NCI-H446 (cell line): ENCODE data around the gene PROC.
A peak's percentile ranks its signal among the peaks of the same experiment; 100 is the strongest.
"Not testable (repeated sequence)": the region's sequence is repeated elsewhere in the genome, so short reads cannot be mapped to it uniquely, and the experiment has no call there.

ENCODE experiments used
- DNase-seq, 2 experiments: peaks; one replicate each; lab custom pipeline; 2025; lab: John Stamatoyannopoulos, UW

PROC gene

GRCh38 chr2:127394492-127394891 is 23.7 kb upstream of the PROC start:
- DNase-seq: no peak

- DNase-seq: no peak
Measured at GRCh38 chr2:127397568-127398238, 20.5 kb upstream of the PROC start.

GRCh38 chr2:127398239-127398590 is 20.0 kb upstream of the PROC start:
- peak; percentile 30 to 87 for DNase-seq

- no peak for DNase-seq
Measured at GRCh38 chr2:127400533-127400896, 17.7 kb upstream of the PROC start.

- DNase-seq: no peak
Measured at GRCh38 chr2:127400897-127401756, 17.1 kb upstream of the PROC start.

- DNase-seq: no peak
Measured at GRCh38 chr2:127401757-127402695, 16.2 kb upstream of the PROC start.

- no peak for DNase-seq
Measured at GRCh38 chr2:127403460-127403859, 14.8 kb upstream of the PROC start.

GRCh38 chr2:127404466-127405254 is 13.6 kb upstream of the PROC start:
- DNase-seq: no peak

GRCh38 chr2:127405255-127405610 is 13.0 kb upstream of the PROC start:
- no peak for DNase-seq

- no peak for DNase-seq
Measured at GRCh38 chr2:127406454-127406853, 11.8 kb upstream of the PROC start.

GRCh38 chr2:127407091-127407490 is 11.1 kb upstream of the PROC start:
- DNase-seq: no peak

- no peak for DNase-seq
Measured at GRCh38 chr2:127407661-127408003, 10.6 kb upstream of the PROC start.

GRCh38 chr2:127408004-127408806 is 10.0 kb upstream of the PROC start:
- peak; percentile 80 to 95 for DNase-seq

- no peak for DNase-seq
Measured at GRCh38 chr2:127408807-127409099, 9.5 kb upstream of the PROC start.

- not testable (repeated sequence) for DNase-seq
Measured at GRCh38 chr2:127409716-127410115, 8.5 kb upstream of the PROC start.

- DNase-seq: peak; percentile 62 to 83
Measured at GRCh38 chr2:127410871-127411652, 7.2 kb upstream of the PROC start.

GRCh38 chr2:127411653-127412369 is 6.4 kb upstream of the PROC start:
- DNase-seq: peak; percentile 52 to 63

GRCh38 chr2:127413200-127413599 is 5.0 kb upstream of the PROC start:
- DNase-seq: no peak

GRCh38 chr2:127413782-127414637 is 4.2 kb upstream of the PROC start:
- DNase-seq: no peak
